AG09309 (cell line): ENCODE measurements around the gene ALKBH7.

Experiments used
- DNase-seq: peaks from one replicate; pipeline ENCODE4 v3.0.0-alpha.2; 2010; ENCODE audit warnings: low read depth
- H3K4me3 ChIP-seq: 2 replicates; pipeline ENCODE4 v1.5.1; 2011; ENCODE audit warnings: mild to moderate bottlenecking, low read depth, low read length, moderate library complexity; ENCODE audit not compliant: control insufficient read depth
- CTCF ChIP-seq: IDR thresholded peaks from 2 replicates; pipeline ENCODE4 v1.5.1; 2011; ENCODE audit warnings: mild to moderate bottlenecking, low read depth, low read length, inconsistent platforms; ENCODE audit not compliant: insufficient read depth, control insufficient read depth; ENCODE audit errors: missing control alignments

Gene ALKBH7

GRCh38 chr19:6372594-6373095 lies at the start of gene ALKBH7:
Gene ALKBH7, plus strand, starts transcription at chr19:6372794. Its CDS starts 27 bp downstream, at chr19:6372821.
- no peak for TF ChIP-seq CTCF
- DNase-seq = peak; percentile 100
- H3K4me3 ChIP-seq = peak within 1 kb of the TSS; percentile 58

GRCh38 chr19:6324757-6325156 lies 47.8 kb upstream of the ALKBH7 start:
- no peak for DNase-seq
- no peak overlapping the region for H3K4me3 ChIP-seq

GRCh38 chr19:6325614-6326013 lies 47.0 kb upstream of the ALKBH7 start:
- no peak overlapping the region for H3K4me3 ChIP-seq
- no peak for TF ChIP-seq CTCF
- no peak for DNase-seq

More at GRCh38 chr19:6324757-6325156, 47.8 kb upstream of the ALKBH7 start:
- no peak for TF ChIP-seq CTCF

GRCh38 chr19:6326815-6327214 lies 45.8 kb upstream of the ALKBH7 start:
- H3K4me3 ChIP-seq = no peak overlapping the region
- no peak for TF ChIP-seq CTCF

GRCh38 chr19:6333439-6333838 lies 39.2 kb upstream of the ALKBH7 start, which contains the start of gene ACER1:
Gene ACER1, minus strand, starts transcription at chr19:6333612. Its CDS starts 61 bp downstream, at chr19:6333551.
- TF ChIP-seq CTCF = no peak
- DNase-seq = no peak
- H3K4me3 ChIP-seq = no peak within 1 kb of the TSS

More at GRCh38 chr19:6326815-6327214, 45.8 kb upstream of the ALKBH7 start:
- DNase-seq = no peak

GRCh38 chr19:6334490-6335285 lies 37.9 kb upstream of the ALKBH7 start:
- no peak overlapping the region for H3K4me3 ChIP-seq
- no peak for TF ChIP-seq CTCF
- no peak for DNase-seq
